Endothelial cell of umbilical vein (primary cell): ENCODE results near the gene COQ4. TPM values are rescaled to one million over a fixed set of nuclear protein-coding genes. Genes with fewer than 3 reads are reported as not detected.

Experiments
- BruUV-seq: library from RNA; stranded (reverse); fragments of 400-500 nt; replicated peaks from 2 replicates; lab custom pipeline; 2021; lab: Mats Ljungman, UMichigan
- CTCF ChIA-PET: fragments of 300-600, 350-600 bp; sonication (Branson Sonifier 250); formaldehyde crosslinking; loops from one replicate; lab custom pipeline; 2021; ENCODE audit warnings: antibody characterized with exemption, inconsistent platforms; lab: Charles Lee
- POLR2A ChIA-PET: fragments of 300-600, 350-600 bp; sonication (Branson Sonifier 250); formaldehyde crosslinking; loops from one replicate; lab custom pipeline; 2021; ENCODE audit warnings: antibody characterized with exemption, inconsistent platforms; lab: Charles Lee
- DNase-seq: peaks from one replicate; pipeline ENCODE4 v3.0.0-alpha.2; 2011; ENCODE audit warnings: low read depth, low spot score
- FAIRE-seq: peaks from 2 replicates; lab custom pipeline; 2011; peaks lifted over from hg19 to GRCh38; lab: Jason Lieb, UNC
- H2AFZ ChIP-seq: 2 replicates; pipeline ENCODE4 v1.6.0; 2012; ENCODE audit warnings: low read depth, low read length, control low read depth, inconsistent platforms
- H3K27ac ChIP-seq: 2 replicates; pipeline ENCODE4 v1.5.1; 2011; ENCODE audit warnings: low read depth, mild to moderate bottlenecking, control low read depth, low read length, moderate library complexity; ENCODE audit not compliant: insufficient read depth
- H3K27me3 ChIP-seq, 2 experiments: 2 replicates each; pipeline versions ENCODE4 v1.6.0 to v1.6.1; 2011; ENCODE audit warnings: low read length in 2 of 2, mixed read lengths in 1 of 2; ENCODE audit not compliant: control insufficient read depth in 2 of 2, insufficient read depth in 2 of 2
- H3K36me3 ChIP-seq, 2 experiments: 2 replicates in 1 of 2; 3 replicates in 1 of 2; pipeline ENCODE4 v1.5.1; 2011; ENCODE audit warnings: low read length in 2 of 2, mild to moderate bottlenecking in 1 of 2, moderate library complexity in 1 of 2; ENCODE audit not compliant: control insufficient read depth in 2 of 2, insufficient read depth in 2 of 2; ENCODE audit errors: extremely low read depth in 1 of 2
- H3K4me1 ChIP-seq: 3 replicates; pipeline ENCODE4 v1.5.1; 2011; ENCODE audit warnings: mild to moderate bottlenecking, low read length; ENCODE audit not compliant: control insufficient read depth, insufficient read depth; ENCODE audit errors: extremely low read depth
- H3K4me2 ChIP-seq: 2 replicates; pipeline ENCODE4 v1.6.1; 2011; ENCODE audit warnings: low read length, control low read depth, mixed read lengths; ENCODE audit not compliant: insufficient read depth
- H3K4me3 ChIP-seq, 3 experiments: fragments of 200-600 bp in 1 of 3; sonication (generic), shearing (Covaris generic) in 1 of 3; replicated peaks in 1 of 3; 2 replicates each; pipeline ENCODE4 v1.5.1; 2011 to 2016; ENCODE audit warnings: control low read depth in 3 of 3, low read length in 3 of 3, mild to moderate bottlenecking in 2 of 3, inconsistent platforms in 1 of 3, low read depth in 1 of 3, moderate library complexity in 1 of 3; ENCODE audit not compliant: insufficient read depth in 1 of 3
- H3K79me2 ChIP-seq: 2 replicates; pipeline ENCODE4 v1.6.0; 2012; ENCODE audit warnings: low read length, inconsistent platforms; ENCODE audit not compliant: control insufficient read depth, insufficient read depth
- H3K9ac ChIP-seq: replicated peaks from 2 replicates; pipeline ENCODE3; 2011; ENCODE audit warnings: low read length, control low read depth; ENCODE audit not compliant: insufficient read depth; ENCODE audit errors: extremely low read depth
- H3K9me1 ChIP-seq: replicated peaks from 3 replicates; pipeline ENCODE4 v1.6.0; 2011; ENCODE audit warnings: mild to moderate bottlenecking, low read length; ENCODE audit not compliant: control insufficient read depth, insufficient read depth; ENCODE audit errors: extremely low read depth
- H3K9me3 ChIP-seq: replicated peaks from 2 replicates; pipeline ENCODE4 v1.5.1; 2012; ENCODE audit warnings: low read length, inconsistent platforms; ENCODE audit not compliant: control insufficient read depth, insufficient read depth
- H4K20me1 ChIP-seq: replicated peaks from 2 replicates; pipeline ENCODE3; 2011; ENCODE audit warnings: mild to moderate bottlenecking, low read length; ENCODE audit not compliant: control insufficient read depth, insufficient read depth; ENCODE audit errors: extremely low read depth
- CTCF ChIP-seq, 2 donors: IDR thresholded peaks; 1 replicate in 1 of 2; 2 replicates in 1 of 2; pipeline ENCODE4 v1.5.1; 2011; ENCODE audit warnings: low read length in 2 of 2, mild to moderate bottlenecking in 2 of 2, moderate library complexity in 2 of 2, control low read depth in 1 of 2, inconsistent platforms in 1 of 2, low read depth in 1 of 2; ENCODE audit not compliant: insufficient read depth in 1 of 2; ENCODE audit errors: extremely low read depth in 1 of 2
- EZH2 ChIP-seq: IDR thresholded peaks from 2 replicates; pipeline ENCODE4 v1.6.1; 2012; ENCODE audit warnings: borderline replicate concordance, low read depth, mild to moderate bottlenecking, moderate library complexity, low read length, inconsistent platforms; ENCODE audit not compliant: severe bottlenecking
- FOS ChIP-seq: IDR thresholded peaks from 2 replicates; pipeline ENCODE4 v1.6.1; 2011; ENCODE audit warnings: mild to moderate bottlenecking, low read length, moderate library complexity, borderline replicate concordance; ENCODE audit not compliant: insufficient read depth
- GATA2 ChIP-seq: IDR thresholded peaks from 2 replicates; pipeline ENCODE4 v1.7.0; 2011; ENCODE audit warnings: low read depth, mild to moderate bottlenecking, moderate library complexity, mixed read lengths, low read length; ENCODE audit not compliant: insufficient read length, insufficient read depth
- JUN ChIP-seq: IDR thresholded peaks from 2 replicates; pipeline ENCODE4 v1.6.1; 2011; ENCODE audit warnings: borderline replicate concordance, low read depth; ENCODE audit not compliant: insufficient read length, insufficient read depth
- MAX ChIP-seq: IDR thresholded peaks from 2 replicates; pipeline ENCODE4 v1.6.1; 2011; ENCODE audit not compliant: insufficient read depth, insufficient read length
- MYC ChIP-seq: IDR thresholded peaks from one replicate; pipeline ENCODE4 v1.6.1; 2011; ENCODE audit warnings: mild to moderate bottlenecking, low read depth, low read length
- POLR2A ChIP-seq: IDR thresholded peaks from 2 replicates; pipeline ENCODE4 v1.6.1; 2012; ENCODE audit warnings: low read depth, mild to moderate bottlenecking, control low read depth, low read length
- POLR2AphosphoS5 ChIP-seq: IDR thresholded peaks from 2 replicates; pipeline ENCODE4 v1.6.1; 2012; ENCODE audit warnings: low read depth, mild to moderate bottlenecking, control low read depth, low read length, moderate library complexity; ENCODE audit not compliant: insufficient read depth
- dilution Hi-C: fragments of 300-500 bp; cut with MboI; formaldehyde crosslinking; loops from one replicate; pipeline ENCODE4 v1.15.0; 2019; ENCODE audit warnings: low sequenced_read_pairs; ENCODE audit not compliant: extremely low pct_ligation_motif_present
- intact Hi-C: fragments of 100-400 bp; cut with micrococcal nuclease; formaldehyde crosslinking; loops from one replicate; pipeline ENCODE4 v1.10.0; 2022
- polyA plus RNA-seq, 4 experiments: library from polyadenylated mRNA; depleted of rRNA in 3 of 4; stranded (reverse) in 3 of 4; unstranded in 1 of 4; fragments of >200 nt; gene quantifications; 2 replicates each; pipeline versions ENCODE4 v1.2.1 to v1.2.3, GENCODE V29; 2011 to 2012; ENCODE audit warnings: missing spikeins in 1 of 4
- total RNA-seq: library from RNA; stranded (reverse); gene quantifications from 2 replicates; pipeline ENCODE4 v1.2.3, GENCODE V29; 2021

COQ4 gene
- total and polyA plus RNA-seq, 2 donors (not counting 3 experiments of a cell fraction or from before 2014, with no cell fraction given), result 44.4 to 78.1 TPM

GRCh38 chr9:128361296-128361985 lies 38.8 kb downstream of the COQ4 start:
- H3K27ac ChIP-seq, result peak overlapping the region; percentile 13
- BruUV-seq, result no TSS peak
- CTCF ChIA-PET, result interaction anchor here (0.6 to 4.5 kb wide), 31 partner anchors 9 to 274 kb away, joined by 3 to 108 read pairs (median 5); partner anchors contain the start of genes CERCAM, CIZ1 and URM1
- no peak for TF ChIP-seq MAX
- no peak for TF ChIP-seq MYC
- no peak for TF ChIP-seq EZH2
- TF ChIP-seq POLR2AphosphoS5, result no peak
- TF ChIP-seq JUN, result no peak
- TF ChIP-seq CTCF (IDR thresholded peaks at IDR 0.05; ENCODE audit: extremely low read depth in 1 of 2, insufficient read depth in 1 of 2, low read depth in 1 of 2, low read length in 2 of 2), result no peak
- no peak for TF ChIP-seq GATA2
- TF ChIP-seq FOS, result no peak
- TF ChIP-seq POLR2A, result no peak
- no peaks in the 10 kb centered on the region for H3K9me3 ChIP-seq
- no peaks in the 10 kb centered on the region for H3K27me3 ChIP-seq
- peak overlapping the region; percentile 73 for H3K4me2 ChIP-seq
- intact Hi-C loops, result loop anchor here (5.0 kb wide), 1 partner anchor 191 kb away; the partner anchor contains the start of gene SPTAN1
- peak overlapping the region; percentile 68 for H2AFZ ChIP-seq
- no peaks in the 10 kb centered on the region for H3K79me2 ChIP-seq
- DNase-seq (no peak), FAIRE-seq (peak; percentile 91)
- dilution Hi-C loops, result no loop called here
- H3K4me1 ChIP-seq, result peaks cover 17% of the 10 kb centered on the region
- no peak overlapping the region for H3K9ac ChIP-seq
- no peaks in the 10 kb centered on the region for H3K9me1 ChIP-seq
- peak overlapping the region in 1 of 3 experiments; percentile 48 for H3K4me3 ChIP-seq
- POLR2A ChIA-PET, result interaction anchor here (1.2 kb wide), 1 partner anchor 10 kb away, joined by 8 read pairs; the partner anchor contains the start of gene URM1
- H3K36me3 ChIP-seq, result peaks cover 0 to 5% of the 10 kb centered on the region in 2 experiments
- H4K20me1 ChIP-seq, result no peaks in the 10 kb centered on the region
